ENCODE measurements around the gene SNTG2. TPM values are rescaled to one million over a fixed set of nuclear protein-coding genes. Genes with fewer than 3 reads are reported as not detected.
"Not testable (repeated sequence)": the region's sequence is repeated elsewhere in the genome, so short reads cannot be mapped to it uniquely, and the experiment has no call there.

SNTG2 gene
- total RNA-seq, 1 donor from 2014 or later: not detected

DNA sequence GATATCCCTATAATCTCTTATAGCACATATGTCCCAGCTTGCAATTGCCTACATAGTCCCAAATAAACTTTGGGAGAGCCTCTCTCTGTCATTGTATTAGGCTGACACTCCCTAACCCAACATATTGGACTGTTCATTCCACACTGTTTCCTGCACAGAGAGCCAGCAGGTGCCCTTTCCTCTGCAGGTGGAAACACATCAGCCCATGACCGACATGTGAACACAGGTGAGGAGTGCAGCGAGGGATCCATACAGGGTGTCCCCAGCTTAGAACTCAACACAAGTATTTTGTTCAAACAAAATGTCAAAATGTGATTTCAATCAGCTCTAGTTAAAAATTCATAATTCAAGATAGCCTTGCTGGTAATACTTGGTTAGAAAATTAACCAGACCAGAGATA, 412.7 kb downstream of the SNTG2 start:
- Mint-ChIP-seq H3K36me3 (ENCODE audit: low read depth) (no peaks in the 10 kb centered on the region), H3K4me3 (ENCODE audit: low read depth) (no peak overlapping the region), H3K27me3 (ENCODE audit: low read depth) (no peaks in the 10 kb centered on the region), H3K9me3 (no peaks in the 10 kb centered on the region), H3K4me1 (ENCODE audit: low read depth) (no peaks in the 10 kb centered on the region), H3K27ac (no peak overlapping the region)
- intact Hi-C loops (cut with micrococcal nuclease): no loop called here
- DNase-seq (ENCODE audit: low spot score): no peak

DNA sequence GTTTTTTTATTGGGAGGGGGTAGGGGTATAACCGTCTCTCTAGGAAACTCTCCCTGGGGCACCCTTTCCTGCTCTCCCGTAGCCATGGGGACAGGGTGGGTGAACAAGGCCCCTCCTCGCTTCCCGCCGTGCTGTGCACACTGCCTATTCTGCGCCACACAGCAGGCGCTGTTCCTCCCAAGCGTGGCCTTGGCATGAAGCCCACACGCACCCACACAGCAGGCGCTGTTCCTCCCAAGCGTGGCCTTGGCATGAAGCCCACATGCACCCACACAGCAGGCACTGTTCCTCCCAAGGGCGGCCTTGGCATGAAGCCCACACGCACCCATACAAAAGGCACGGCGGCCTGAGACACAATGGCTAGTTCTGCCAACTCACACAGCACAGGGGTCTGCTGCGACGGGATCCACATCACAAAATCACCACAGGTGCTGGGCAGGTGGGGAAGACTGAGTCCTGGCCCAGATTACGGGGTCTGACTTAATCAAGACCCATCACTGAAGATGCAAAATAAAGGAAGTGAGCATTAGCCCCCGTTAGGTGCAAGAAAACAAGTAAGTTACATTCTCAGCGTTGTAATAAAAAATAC, 416.0 kb downstream of the SNTG2 start:
- no peak overlapping the region for H3K27ac Mint-ChIP-seq
- intact Hi-C loops (cut with micrococcal nuclease): no loop called here
- no peak for DNase-seq (ENCODE audit: low spot score)

DNA sequence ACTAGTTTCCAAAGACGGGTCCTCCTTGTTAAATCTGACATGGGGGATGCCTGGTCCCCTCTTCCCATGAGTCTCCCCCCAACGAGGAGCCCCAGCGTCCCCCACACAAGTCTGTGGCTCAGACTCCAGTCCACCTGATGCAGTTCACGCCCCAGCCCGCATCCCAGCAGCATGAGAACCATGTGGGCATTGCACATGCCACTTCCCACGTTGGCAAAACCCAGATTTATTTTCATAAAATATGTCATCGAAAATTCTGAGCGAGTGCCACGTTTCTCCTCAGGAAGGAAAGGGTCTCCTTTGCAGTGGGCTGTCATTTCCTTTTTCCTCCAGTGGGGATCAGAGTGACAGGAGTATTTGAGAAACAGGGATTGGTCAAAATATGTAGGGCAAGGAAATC, 417.0 kb downstream of the SNTG2 start:
- no peaks in the 10 kb centered on the region for H3K27me3 Mint-ChIP-seq (ENCODE audit: low read depth)
- H3K4me1 Mint-ChIP-seq (ENCODE audit: low read depth): no peaks in the 10 kb centered on the region
- no peak overlapping the region for H3K27ac Mint-ChIP-seq
- H3K36me3 Mint-ChIP-seq (ENCODE audit: low read depth): no peaks in the 10 kb centered on the region
- intact Hi-C loops (cut with micrococcal nuclease): no loop called here
- no peaks in the 10 kb centered on the region for H3K9me3 Mint-ChIP-seq
- no peak overlapping the region for H3K4me3 Mint-ChIP-seq (ENCODE audit: low read depth)
- DNase-seq (ENCODE audit: low spot score): no peak

More for the DNA sequence above, 416.0 kb downstream of the SNTG2 start:
- Mint-ChIP-seq H3K4me3 (ENCODE audit: low read depth) (no peak overlapping the region), H3K27me3 (ENCODE audit: low read depth) (no peaks in the 10 kb centered on the region), H3K4me1 (ENCODE audit: low read depth) (no peaks in the 10 kb centered on the region), H3K36me3 (ENCODE audit: low read depth) (no peaks in the 10 kb centered on the region), H3K9me3 (no peaks in the 10 kb centered on the region)

DNA sequence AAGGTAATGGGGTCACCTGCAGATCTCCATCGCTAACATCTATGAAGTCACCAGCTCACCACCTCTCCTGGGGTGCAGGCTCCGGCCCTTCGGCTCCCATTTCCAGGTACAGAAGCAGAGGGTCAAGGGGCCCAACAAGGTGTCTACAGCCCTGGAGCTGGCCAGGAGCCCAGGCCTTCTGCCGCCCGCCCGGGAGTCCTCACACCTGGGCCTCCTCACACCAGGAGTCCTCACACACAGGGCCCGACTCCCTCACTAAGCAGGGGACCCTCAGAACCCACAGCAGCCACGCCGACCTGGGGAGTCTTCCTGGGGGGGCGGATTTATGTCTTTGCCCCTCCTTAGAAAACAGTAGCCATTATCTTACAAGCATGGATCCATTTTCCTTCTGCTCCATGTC, 419.3 kb downstream of the SNTG2 start:
- DNase-seq (ENCODE audit: low spot score): no peak
- no peak overlapping the region for H3K27ac Mint-ChIP-seq
- H3K36me3 Mint-ChIP-seq (ENCODE audit: low read depth): no peaks in the 10 kb centered on the region
- intact Hi-C loops (cut with micrococcal nuclease): no loop called here
- H3K9me3 Mint-ChIP-seq: no peaks in the 10 kb centered on the region
- H3K4me1 Mint-ChIP-seq (ENCODE audit: low read depth): peaks cover 9% of the 10 kb centered on the region
- no peaks in the 10 kb centered on the region for H3K27me3 Mint-ChIP-seq (ENCODE audit: low read depth)
- no peak overlapping the region for H3K4me3 Mint-ChIP-seq (ENCODE audit: low read depth)

GRCh38 chr2:1370461-1370860, 419.8 kb downstream of the SNTG2 start:
- intact Hi-C loops (cut with micrococcal nuclease): no loop called here
- Mint-ChIP-seq H3K4me1 (ENCODE audit: low read depth) (peaks cover 9% of the 10 kb centered on the region), H3K9me3 (no peaks in the 10 kb centered on the region)

GRCh38 chr2:1371082-1371481, 420.4 kb downstream of the SNTG2 start:
- Mint-ChIP-seq H3K4me3 (ENCODE audit: low read depth) (no peak overlapping the region), H3K4me1 (ENCODE audit: low read depth) (peaks cover 9% of the 10 kb centered on the region), H3K9me3 (no peaks in the 10 kb centered on the region), H3K27me3 (ENCODE audit: low read depth) (no peaks in the 10 kb centered on the region), H3K27ac (no peak overlapping the region), H3K36me3 (ENCODE audit: low read depth) (no peaks in the 10 kb centered on the region)
- intact Hi-C loops (cut with micrococcal nuclease): no loop called here
- no peak for DNase-seq (ENCODE audit: low spot score)

More at GRCh38 chr2:1370461-1370860, 419.8 kb downstream of the SNTG2 start:
- Mint-ChIP-seq H3K27ac (no peak overlapping the region), H3K27me3 (ENCODE audit: low read depth) (no peaks in the 10 kb centered on the region), H3K4me3 (ENCODE audit: low read depth) (no peak overlapping the region), H3K36me3 (ENCODE audit: low read depth) (no peaks in the 10 kb centered on the region)
- DNase-seq (ENCODE audit: low spot score): no peak

DNA sequence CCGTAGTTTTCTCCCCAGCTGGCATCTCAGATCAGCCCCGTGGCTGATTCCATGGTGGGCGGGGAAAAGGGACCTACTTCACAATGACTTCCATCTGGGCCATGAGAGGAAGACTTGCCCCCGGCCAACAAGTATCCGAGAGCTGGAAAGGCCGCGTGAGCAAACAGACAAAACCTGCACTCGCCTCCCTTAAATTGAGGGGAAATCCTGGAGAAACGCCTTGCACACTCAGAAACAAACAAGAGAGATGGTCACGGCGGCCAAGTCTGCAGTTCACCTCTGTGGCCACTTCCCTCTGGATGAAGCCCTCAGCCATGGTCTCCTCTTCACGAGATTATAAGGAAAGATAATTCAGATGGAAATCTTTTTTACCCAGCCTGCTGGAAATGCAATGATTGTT, 423.2 kb downstream of the SNTG2 start:
- no peak for DNase-seq (ENCODE audit: low spot score)
- H3K27ac Mint-ChIP-seq: no peak overlapping the region
- intact Hi-C loops (cut with micrococcal nuclease): no loop called here
- no peaks in the 10 kb centered on the region for H3K9me3 Mint-ChIP-seq
- H3K4me3 Mint-ChIP-seq (ENCODE audit: low read depth): no peak overlapping the region
- peaks cover 10% of the 10 kb centered on the region for H3K4me1 Mint-ChIP-seq (ENCODE audit: low read depth)
- H3K27me3 Mint-ChIP-seq (ENCODE audit: low read depth): no peaks in the 10 kb centered on the region
- H3K36me3 Mint-ChIP-seq (ENCODE audit: low read depth): no peaks in the 10 kb centered on the region

- Mint-ChIP-seq H3K9me3 (no peaks in the 10 kb centered on the region), H3K36me3 (ENCODE audit: low read depth) (no peaks in the 10 kb centered on the region)
Measured at GRCh38 chr2:1374287-1374686, 423.6 kb downstream of the SNTG2 start.

DNA sequence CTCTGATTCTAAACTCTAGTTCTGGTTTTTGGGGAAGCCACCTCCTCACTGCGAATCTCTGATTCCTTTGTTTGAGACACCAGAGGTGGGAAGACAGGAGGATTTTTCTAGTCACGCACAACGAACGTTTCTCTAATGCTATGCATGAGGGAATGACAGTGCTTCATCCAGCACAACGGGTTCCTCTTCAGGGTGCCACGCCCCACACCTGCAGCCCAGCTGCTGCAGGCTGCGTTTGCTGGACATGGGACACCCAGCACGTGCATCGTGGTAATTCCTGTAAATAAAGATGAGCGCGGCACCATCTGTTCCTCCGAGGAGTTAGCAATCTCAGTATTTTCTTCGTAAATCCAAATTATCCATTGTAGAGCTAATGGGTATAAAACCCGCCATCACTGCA, 425.1 kb downstream of the SNTG2 start:
- DNase-seq (ENCODE audit: low spot score): no peak
- Mint-ChIP-seq H3K27ac (no peak overlapping the region), H3K9me3 (no peaks in the 10 kb centered on the region), H3K27me3 (ENCODE audit: low read depth) (no peaks in the 10 kb centered on the region), H3K4me3 (ENCODE audit: low read depth) (no peak overlapping the region), H3K36me3 (ENCODE audit: low read depth) (no peaks in the 10 kb centered on the region), H3K4me1 (ENCODE audit: low read depth) (peaks cover 10% of the 10 kb centered on the region)
- intact Hi-C loops (cut with micrococcal nuclease): no loop called here

More at GRCh38 chr2:1374287-1374686, 423.6 kb downstream of the SNTG2 start:
- no peak overlapping the region for H3K27ac Mint-ChIP-seq
- H3K27me3 Mint-ChIP-seq (ENCODE audit: low read depth): no peaks in the 10 kb centered on the region
- no peak for DNase-seq (ENCODE audit: low spot score)
- intact Hi-C loops (cut with micrococcal nuclease): no loop called here
- H3K4me1 Mint-ChIP-seq (ENCODE audit: low read depth): peaks cover 10% of the 10 kb centered on the region
- H3K4me3 Mint-ChIP-seq (ENCODE audit: low read depth): no peak overlapping the region

DNA sequence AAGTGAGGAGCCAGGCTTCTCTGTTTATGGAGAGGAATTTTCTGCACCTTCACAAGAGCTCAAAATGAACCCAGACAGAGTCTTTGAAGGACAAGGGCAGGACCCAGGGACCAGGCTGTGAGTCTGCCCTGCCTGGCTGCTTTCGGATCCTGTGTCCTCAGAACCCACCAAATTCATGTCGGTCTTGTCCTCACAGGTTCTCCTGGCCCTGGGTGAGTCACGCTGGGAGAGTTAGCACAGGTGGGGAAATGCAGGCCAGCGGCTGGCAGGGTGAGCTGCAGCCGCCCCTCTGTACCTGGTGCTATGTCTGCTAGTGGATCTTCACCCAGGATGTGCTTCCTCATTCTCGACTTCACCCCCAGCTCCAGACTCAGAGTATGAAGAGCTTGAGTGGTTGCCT, 426.8 kb downstream of the SNTG2 start:
- no peaks in the 10 kb centered on the region for H3K36me3 Mint-ChIP-seq (ENCODE audit: low read depth)
- H3K27me3 Mint-ChIP-seq (ENCODE audit: low read depth): no peaks in the 10 kb centered on the region
- H3K4me3 Mint-ChIP-seq (ENCODE audit: low read depth): no peak overlapping the region
- no peaks in the 10 kb centered on the region for H3K9me3 Mint-ChIP-seq
- H3K4me1 Mint-ChIP-seq (ENCODE audit: low read depth): peaks cover 10% of the 10 kb centered on the region
- no peak for DNase-seq (ENCODE audit: low spot score)
- no peak overlapping the region for H3K27ac Mint-ChIP-seq
- intact Hi-C loops (cut with micrococcal nuclease): no loop called here

DNA sequence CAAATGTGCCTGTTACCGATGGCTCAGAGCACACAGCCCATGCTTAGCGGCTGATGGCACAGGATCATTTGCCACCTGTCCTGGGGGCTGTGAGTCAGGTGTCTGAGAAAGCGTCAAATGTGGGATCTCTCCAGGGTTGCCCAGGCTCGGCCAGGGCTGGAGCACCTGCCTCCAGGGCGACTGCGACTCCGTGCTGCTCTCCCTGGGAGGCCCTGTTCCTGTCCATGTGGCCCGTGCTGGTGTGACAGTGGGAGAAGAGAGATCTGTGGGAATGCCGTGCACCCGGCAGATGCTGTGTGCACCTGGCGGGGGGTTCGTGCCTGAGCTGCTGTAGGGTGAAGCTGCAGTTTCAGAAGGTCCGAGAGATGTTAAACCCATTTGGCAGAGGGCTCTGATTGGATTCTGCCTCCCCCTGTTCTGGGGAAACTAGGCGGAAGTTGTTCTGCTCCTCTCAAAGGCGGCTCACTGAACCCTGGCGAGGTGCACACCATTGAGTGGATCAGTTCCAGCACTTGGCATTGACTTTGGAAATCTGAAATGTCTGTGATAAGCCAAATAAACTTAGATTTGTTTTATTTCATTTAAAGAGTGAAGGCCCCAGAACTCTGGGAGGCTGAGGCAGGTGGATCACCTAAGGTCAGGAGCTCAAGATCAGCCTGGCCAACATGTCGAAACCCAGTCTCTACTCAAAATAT, 428.0 kb downstream of the SNTG2 start:
- Mint-ChIP-seq H3K9me3 (no peaks in the 10 kb centered on the region), H3K36me3 (ENCODE audit: low read depth) (no peaks in the 10 kb centered on the region), H3K27me3 (ENCODE audit: low read depth) (no peaks in the 10 kb centered on the region), H3K4me3 (ENCODE audit: low read depth) (no peak overlapping the region), H3K4me1 (ENCODE audit: low read depth) (peaks cover 4% of the 10 kb centered on the region), H3K27ac (no peak overlapping the region)
- intact Hi-C loops (cut with micrococcal nuclease): no loop called here
- DNase-seq (ENCODE audit: low spot score): no peak

DNA sequence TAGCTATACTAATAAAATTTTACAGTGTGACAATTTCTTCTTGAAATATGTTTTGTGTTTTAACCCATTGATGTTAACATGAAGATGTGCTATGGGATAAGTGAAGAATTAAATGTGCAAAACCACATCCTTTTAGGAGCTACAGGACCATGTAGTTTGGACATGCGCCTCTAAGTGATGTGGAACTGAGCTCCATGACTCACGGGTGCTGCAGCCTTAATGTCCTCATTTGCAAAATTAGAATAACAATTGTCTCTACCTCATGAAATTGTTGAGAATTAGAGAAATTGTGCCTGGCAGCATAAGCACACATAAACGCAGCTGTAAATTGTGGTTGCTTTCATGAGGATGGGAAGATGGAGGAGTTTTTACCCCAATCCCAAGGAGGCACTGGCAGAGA, 431.0 kb downstream of the SNTG2 start:
- Mint-ChIP-seq H3K9me3 (no peaks in the 10 kb centered on the region), H3K27ac (no peak overlapping the region), H3K4me1 (ENCODE audit: low read depth) (peaks cover 2% of the 10 kb centered on the region), H3K36me3 (ENCODE audit: low read depth) (no peaks in the 10 kb centered on the region), H3K4me3 (ENCODE audit: low read depth) (no peak overlapping the region), H3K27me3 (ENCODE audit: low read depth) (peaks cover 3% of the 10 kb centered on the region)
- intact Hi-C loops (cut with micrococcal nuclease): no loop called here
- DNase-seq (ENCODE audit: low spot score): no peak

DNA sequence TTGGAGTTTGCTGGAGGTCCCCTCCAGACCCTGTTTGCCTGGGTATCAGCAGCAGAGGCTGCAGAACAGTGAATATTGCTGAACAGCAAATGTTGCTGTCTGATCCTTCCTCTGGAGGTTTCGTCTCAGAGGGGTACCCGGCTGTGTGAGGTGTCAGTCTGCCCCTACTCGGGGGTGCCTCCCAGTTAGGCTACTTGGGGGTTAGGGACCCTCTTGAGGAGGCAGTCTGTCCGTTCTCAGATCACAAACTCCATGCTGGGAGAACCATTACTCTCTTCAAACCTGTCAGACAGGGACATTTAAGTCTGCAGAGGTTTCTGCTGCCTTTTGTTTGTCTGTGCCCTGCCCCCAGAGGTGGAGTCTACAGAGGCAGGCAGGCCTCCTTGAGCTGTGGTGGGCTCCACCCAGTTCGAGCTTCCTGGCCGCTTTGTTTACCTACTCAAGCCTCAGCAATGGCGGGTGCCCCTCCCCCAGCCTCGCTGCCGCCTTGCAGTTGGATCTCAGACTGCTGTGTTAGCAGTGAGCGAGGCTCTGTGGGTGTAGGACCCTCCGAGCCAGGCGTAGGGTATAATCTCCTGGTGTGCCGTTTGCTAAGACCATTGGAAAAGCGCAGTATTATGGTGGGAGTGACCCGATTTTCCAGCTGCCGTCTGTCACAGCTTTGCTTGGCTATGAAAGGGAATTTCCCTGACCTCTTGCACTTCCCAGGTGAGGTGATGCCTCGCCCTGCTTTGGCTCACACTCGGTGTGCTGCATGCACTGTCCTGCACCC, 437.5 kb downstream of the SNTG2 start:
- intact Hi-C loops (cut with micrococcal nuclease); H3K27ac Mint-ChIP-seq; H3K36me3 Mint-ChIP-seq (ENCODE audit: low read depth); H3K9me3 Mint-ChIP-seq; DNase-seq (ENCODE audit: low spot score); H3K4me3 Mint-ChIP-seq (ENCODE audit: low read depth); H3K27me3 Mint-ChIP-seq (ENCODE audit: low read depth); H3K4me1 Mint-ChIP-seq (ENCODE audit: low read depth): not testable (repeated sequence)

Data from activated T-helper 2 cell treated with anti-CD3 and anti-CD28 coated beads, Interferon-gamma antibody, Interleukin-2, Interleukin-4, amounts not matched to agents 10 μg/mL and 5 μg/mL and 100 μg/mL, durations not matched to agents 14 hours and 24 hours and 36 hours (primary cell).